GM10266 (cell line): Measurements from ENCODE around the gene TRPM5.
A peak's percentile ranks its signal among the peaks of the same experiment; 100 is the strongest.

ENCODE experiments used
- DNase-seq: peaks from one replicate; pipeline ENCODE4 v3.0.0; 2012; ENCODE audit errors: extremely low spot score
- TF ChIP-seq, protein P1 (sequence below): IDR thresholded peaks from 2 replicates; pipeline ENCODE4 v1.5.1; 2012; ENCODE audit warnings: mild to moderate bottlenecking, low read depth; ENCODE audit not compliant: control insufficient read depth, insufficient read depth; ENCODE audit errors: missing control alignments

TRPM5 gene

DNA sequence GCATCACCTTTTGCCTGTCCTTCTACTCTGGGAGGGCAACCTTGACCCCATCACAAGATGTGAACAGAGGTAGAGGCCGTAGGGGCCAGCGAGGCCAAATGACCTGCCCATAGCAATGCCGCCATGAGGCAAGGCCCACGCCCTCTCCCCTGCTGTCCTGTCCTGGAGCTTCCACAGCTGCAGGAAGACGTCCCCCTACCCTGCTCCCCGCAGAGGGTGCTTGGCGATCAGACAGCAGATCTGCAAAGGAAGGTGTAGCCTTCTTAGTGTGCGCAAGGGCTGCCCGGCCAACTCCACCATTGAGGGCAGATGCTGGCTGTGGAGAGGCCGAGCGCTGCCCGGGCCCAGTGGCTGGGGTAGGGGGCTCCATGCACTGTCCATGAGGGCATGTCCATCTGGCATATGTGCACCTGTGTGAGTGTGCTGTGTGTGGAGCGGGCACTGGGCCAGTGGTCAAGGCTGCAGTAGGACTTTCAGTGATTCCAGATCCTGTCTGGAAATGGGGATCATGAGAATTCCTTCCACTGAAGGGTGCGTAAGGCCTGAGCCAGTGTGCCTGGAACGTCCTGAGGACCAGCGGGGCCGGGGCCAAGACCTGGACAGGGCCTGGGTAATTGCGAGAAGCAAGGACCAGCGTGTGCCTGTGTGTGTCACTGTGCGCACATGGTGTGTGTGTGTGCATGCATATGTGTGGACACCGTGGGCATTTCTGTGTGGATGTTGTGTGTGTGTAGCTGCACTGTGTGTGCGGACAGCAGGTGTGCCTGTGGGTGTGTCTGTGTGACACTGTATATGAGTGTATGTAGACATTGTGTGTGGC, 11.0 kb downstream of the TRPM5 start:
- no peak for DNase-seq
- TF ChIP-seq, protein P1, sequence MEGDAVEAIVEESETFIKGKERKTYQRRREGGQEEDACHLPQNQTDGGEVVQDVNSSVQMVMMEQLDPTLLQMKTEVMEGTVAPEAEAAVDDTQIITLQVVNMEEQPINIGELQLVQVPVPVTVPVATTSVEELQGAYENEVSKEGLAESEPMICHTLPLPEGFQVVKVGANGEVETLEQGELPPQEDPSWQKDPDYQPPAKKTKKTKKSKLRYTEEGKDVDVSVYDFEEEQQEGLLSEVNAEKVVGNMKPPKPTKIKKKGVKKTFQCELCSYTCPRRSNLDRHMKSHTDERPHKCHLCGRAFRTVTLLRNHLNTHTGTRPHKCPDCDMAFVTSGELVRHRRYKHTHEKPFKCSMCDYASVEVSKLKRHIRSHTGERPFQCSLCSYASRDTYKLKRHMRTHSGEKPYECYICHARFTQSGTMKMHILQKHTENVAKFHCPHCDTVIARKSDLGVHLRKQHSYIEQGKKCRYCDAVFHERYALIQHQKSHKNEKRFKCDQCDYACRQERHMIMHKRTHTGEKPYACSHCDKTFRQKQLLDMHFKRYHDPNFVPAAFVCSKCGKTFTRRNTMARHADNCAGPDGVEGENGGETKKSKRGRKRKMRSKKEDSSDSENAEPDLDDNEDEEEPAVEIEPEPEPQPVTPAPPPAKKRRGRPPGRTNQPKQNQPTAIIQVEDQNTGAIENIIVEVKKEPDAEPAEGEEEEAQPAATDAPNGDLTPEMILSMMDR = no peak

DNA sequence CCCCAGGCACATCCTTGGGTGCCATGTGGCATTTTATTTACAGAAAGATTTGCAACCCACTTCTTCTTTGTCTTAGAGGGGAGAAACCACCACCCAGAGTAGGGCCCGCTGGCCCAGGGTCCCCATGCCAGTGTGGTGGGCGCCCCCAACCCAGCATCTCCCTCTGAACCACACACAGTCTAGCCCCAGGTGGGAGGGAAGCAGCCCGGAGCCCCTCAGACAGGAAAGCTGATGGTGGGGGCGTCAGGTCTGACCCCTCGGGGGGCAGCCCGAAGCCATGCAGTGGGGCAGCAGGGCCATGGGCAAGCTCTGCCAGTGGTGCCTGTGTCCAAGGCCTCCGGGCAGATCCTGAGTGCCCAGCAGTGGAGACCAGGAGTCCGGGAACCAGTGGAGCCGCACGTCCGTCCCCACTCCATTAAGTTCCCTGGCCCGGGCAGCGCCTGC, 11.7 kb downstream of the TRPM5 start:
- no peak for DNase-seq
- TF ChIP-seq, protein P1 = no peak

DNA sequence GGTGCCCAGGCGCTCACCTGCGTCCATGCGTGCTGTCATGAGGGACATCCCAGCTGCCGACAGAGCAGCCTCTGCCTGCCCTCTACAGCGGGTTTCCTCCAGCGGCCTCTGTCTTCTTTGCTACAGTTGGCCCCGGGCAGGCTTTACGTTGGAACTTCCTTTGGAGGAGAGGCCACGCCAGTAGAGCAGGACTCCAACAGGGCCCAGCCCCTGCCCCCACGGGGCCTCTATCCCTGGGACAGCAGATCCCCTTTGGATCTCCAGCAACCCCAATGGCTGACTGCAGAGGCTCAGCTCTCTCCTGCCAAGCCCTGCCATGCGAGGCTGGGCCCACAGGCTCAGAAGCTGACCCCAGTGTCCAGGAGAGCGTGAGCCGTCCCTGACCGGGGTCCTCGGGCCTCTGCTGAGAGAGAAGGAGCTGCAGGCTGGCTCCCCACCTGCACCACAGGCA, 12.1 kb downstream of the TRPM5 start:
- no peak for DNase-seq
- TF ChIP-seq, protein P1 = no peak

DNA sequence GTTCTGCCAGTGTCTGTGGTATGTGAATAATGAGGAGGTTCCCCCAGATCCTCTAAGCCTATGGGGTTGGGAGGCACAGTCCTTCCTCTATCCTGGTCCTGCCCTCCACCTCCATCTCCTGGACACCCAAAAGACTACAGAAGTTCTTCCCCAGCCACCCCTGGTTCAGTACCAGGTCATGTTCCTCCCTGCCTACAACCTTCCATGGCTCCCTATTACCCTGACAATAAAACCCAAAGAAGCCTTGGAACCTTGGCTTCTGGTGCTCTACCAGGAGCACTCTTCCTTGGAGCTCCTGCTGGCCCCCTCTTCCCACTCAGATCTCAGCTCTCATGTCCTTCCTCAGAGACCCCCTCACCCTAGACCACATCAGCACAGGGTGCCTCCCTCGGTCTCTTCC, 12.9 kb downstream of the TRPM5 start:
- TF ChIP-seq, protein P1 = no peak
- no peak for DNase-seq

DNA sequence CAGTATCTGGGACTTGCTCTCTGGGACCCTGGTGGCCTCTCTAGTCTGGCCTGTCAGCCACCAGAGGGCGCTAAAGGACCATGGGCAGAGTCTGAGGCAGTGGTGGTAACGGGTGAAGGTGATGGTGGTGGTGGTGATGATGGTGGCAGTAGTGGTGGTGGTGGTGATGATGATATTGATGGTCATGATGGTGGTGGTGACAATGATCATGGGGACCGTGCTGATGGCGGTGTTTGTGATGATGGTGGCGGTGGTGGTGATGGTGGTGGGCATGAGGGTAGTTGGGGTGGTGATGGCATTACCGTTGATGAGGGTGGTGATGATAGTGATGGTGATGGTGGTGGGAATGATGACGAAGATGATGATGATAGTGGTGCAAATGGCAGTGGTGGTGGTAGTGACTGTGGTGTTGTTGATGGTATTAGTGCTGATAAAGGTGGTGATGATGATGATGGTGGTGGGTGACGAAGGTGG, 16.0 kb downstream of the TRPM5 start:
- peak; percentile 76 for DNase-seq

DNA sequence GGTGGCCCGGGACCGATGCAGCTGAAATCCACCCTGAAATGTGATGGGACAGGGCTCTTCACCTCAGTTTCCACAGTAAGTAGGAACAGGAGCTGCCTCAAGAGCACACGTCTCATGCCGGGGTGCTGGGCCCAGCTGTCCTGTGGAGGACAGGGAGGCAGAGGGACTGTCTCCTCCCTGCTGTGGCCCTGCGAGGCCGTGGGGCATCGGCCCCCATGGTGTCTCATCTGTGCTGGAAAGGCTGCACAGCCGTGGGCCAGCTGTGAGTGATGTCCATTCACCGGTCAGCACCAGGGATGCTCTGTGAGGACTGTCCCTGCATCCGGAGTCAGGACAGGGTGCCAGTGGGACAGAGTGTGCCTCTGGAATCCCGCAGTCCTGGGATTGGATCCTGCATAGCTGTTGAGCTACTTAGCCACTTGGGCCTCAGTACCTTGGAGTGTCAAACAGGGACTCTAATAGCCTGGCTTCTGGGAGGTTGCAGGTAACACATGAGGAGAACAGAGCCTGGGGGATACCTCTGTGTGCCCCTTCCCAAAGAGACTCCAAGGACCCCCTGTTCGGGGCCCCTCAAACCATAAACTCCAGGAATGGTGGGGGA, 16.5 kb downstream of the TRPM5 start:
- TF ChIP-seq, protein P1 = no peak
- no peak for DNase-seq

More for the DNA sequence above, 16.0 kb downstream of the TRPM5 start:
- TF ChIP-seq, protein P1 = peak; percentile 78
